Bronchial epithelial cell (primary cell): Measurements from ENCODE around the gene JAKMIP1. TPM values are rescaled to one million over a fixed set of nuclear protein-coding genes. Genes with fewer than 3 reads are reported as not detected.
A peak's percentile ranks its signal among the peaks of the same experiment; 100 is the strongest.

Experiments used
- DNase-seq: peaks from one replicate; pipeline ENCODE4 v3.0.0-alpha.2; 2010; ENCODE audit warnings: low read depth
- FAIRE-seq: peaks from 2 replicates; lab custom pipeline; 2011; peaks lifted over from hg19 to GRCh38; lab: Jason Lieb, UNC
- H3K27me3 ChIP-seq: 2 replicates; pipeline ENCODE4 v1.5.1; 2011; ENCODE audit warnings: low read length; ENCODE audit not compliant: control insufficient read depth, insufficient read depth
- H3K36me3 ChIP-seq: 2 replicates; pipeline ENCODE4 v1.5.1; 2011; ENCODE audit warnings: low read length; ENCODE audit not compliant: control insufficient read depth, insufficient read depth
- H3K4me3 ChIP-seq: 2 replicates; pipeline ENCODE4 v1.5.1; 2011; ENCODE audit warnings: mild to moderate bottlenecking, low read depth, low read length, control low read depth
- CTCF ChIP-seq: IDR thresholded peaks from 2 replicates; pipeline ENCODE4 v1.5.1; 2011; ENCODE audit warnings: mild to moderate bottlenecking, moderate library complexity, low read length, control low read depth, inconsistent platforms; ENCODE audit not compliant: insufficient read depth, severe bottlenecking
- total RNA-seq: library from RNA; depleted of rRNA; stranded (reverse); fragments of >200 nt; gene quantifications from 2 replicates; pipeline ENCODE4 v1.2.1, GENCODE V29; 2014

Gene JAKMIP1
- total RNA-seq, 1 donor from 2014 or later, result not detected

GRCh38 chr4:6030679-6031078, 169.7 kb downstream of the JAKMIP1 start:
- H3K36me3 ChIP-seq, result no peaks in the 10 kb centered on the region
- peak; percentile 2 for DNase-seq
- FAIRE-seq, result no peak
- H3K27me3 ChIP-seq, result no peaks in the 10 kb centered on the region
- H3K4me3 ChIP-seq, result no peak overlapping the region
- TF ChIP-seq CTCF, result no peak

GRCh38 chr4:6029254-6029653, 171.1 kb downstream of the JAKMIP1 start:
- DNase-seq (no peak), FAIRE-seq (no peak)
- TF ChIP-seq CTCF, result no peak
- H3K36me3 ChIP-seq, result no peaks in the 10 kb centered on the region
- H3K4me3 ChIP-seq, result no peak overlapping the region
- no peaks in the 10 kb centered on the region for H3K27me3 ChIP-seq

- TF ChIP-seq CTCF, result no peak
- H3K36me3 ChIP-seq, result no peaks in the 10 kb centered on the region
- DNase-seq (no peak), FAIRE-seq (no peak)
- H3K27me3 ChIP-seq, result no peaks in the 10 kb centered on the region
- H3K4me3 ChIP-seq, result no peak overlapping the region
These were observed 172.2 kb downstream of the JAKMIP1 start for GRCh38 chr4:6028168-6028567.

- FAIRE-seq (no peak), DNase-seq (peak; percentile 55)
- no peaks in the 10 kb centered on the region for H3K36me3 ChIP-seq
- no peaks in the 10 kb centered on the region for H3K27me3 ChIP-seq
- no peak overlapping the region for H3K4me3 ChIP-seq
- TF ChIP-seq CTCF, result no peak
These were observed 173.0 kb downstream of the JAKMIP1 start for GRCh38 chr4:6027392-6027791.

GRCh38 chr4:6024313-6024960, 175.9 kb downstream of the JAKMIP1 start:
- no peak for FAIRE-seq
- TF ChIP-seq CTCF, result no peak
- Histone ChIP-seq H3K36me3 (no peaks in the 10 kb centered on the region), H3K4me3 (no peak overlapping the region), H3K27me3 (no peaks in the 10 kb centered on the region)
- DNase-seq, result no peak

GRCh38 chr4:6023731-6024130, 176.6 kb downstream of the JAKMIP1 start:
- H3K36me3 ChIP-seq, result no peaks in the 10 kb centered on the region
- DNase-seq, result no peak
- H3K27me3 ChIP-seq, result no peaks in the 10 kb centered on the region

More at GRCh38 chr4:6023731-6024130, 176.6 kb downstream of the JAKMIP1 start:
- peak; percentile 32 for FAIRE-seq
- no peak overlapping the region for H3K4me3 ChIP-seq
- no peak for TF ChIP-seq CTCF
